Right lobe of liver (tissue), 4 donors: ENCODE data around the gene LONRF2.

Experiments
- POLR2A ChIP-seq: fragments of 450-650 bp; IDR thresholded peaks from one replicate; pipeline ENCODE4 v1.6.1; 2017; ENCODE audit warnings: antibody characterized with exemption, mild to moderate bottlenecking
- TF ChIP-seq, protein P1 (sequence below), 4 donors: fragments of 200-600 bp in 3 of 4; fragments of 450-650 bp in 1 of 4; IDR thresholded peaks; one replicate each; pipeline versions ENCODE4 v1.5.1 to v1.8.0; 2016 to 2022; ENCODE audit warnings: antibody characterized with exemption in 4 of 4, mild to moderate bottlenecking in 2 of 4
- donor health status: DM: no; HTN: no; CAD: no.
- donor health status: DM: no; HTN: no; CAD: no.
- donor health status: DM: no; HTN: yes; CAD: no.

DNA sequence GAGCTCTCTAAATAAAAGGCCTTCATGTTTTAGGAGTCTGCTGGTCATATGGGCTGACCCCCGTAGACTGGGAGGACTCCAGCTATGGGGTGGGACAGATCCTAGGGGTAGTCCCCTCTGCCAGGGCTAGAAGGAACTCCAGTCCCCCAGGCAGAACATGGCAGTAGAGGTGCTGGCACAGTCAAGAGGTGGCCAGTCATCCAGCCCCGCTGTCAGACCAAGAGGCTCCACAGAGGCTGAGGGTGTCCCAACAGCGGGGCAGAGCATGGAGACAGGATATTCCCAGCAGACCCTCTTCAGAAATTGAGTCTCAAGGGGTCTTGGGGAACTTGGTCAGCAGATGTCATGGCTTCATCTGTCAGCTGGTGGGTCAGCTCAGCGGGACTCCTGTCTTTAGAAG is 76.6 kb downstream of the LONRF2 start:
- TF ChIP-seq, protein P1, sequence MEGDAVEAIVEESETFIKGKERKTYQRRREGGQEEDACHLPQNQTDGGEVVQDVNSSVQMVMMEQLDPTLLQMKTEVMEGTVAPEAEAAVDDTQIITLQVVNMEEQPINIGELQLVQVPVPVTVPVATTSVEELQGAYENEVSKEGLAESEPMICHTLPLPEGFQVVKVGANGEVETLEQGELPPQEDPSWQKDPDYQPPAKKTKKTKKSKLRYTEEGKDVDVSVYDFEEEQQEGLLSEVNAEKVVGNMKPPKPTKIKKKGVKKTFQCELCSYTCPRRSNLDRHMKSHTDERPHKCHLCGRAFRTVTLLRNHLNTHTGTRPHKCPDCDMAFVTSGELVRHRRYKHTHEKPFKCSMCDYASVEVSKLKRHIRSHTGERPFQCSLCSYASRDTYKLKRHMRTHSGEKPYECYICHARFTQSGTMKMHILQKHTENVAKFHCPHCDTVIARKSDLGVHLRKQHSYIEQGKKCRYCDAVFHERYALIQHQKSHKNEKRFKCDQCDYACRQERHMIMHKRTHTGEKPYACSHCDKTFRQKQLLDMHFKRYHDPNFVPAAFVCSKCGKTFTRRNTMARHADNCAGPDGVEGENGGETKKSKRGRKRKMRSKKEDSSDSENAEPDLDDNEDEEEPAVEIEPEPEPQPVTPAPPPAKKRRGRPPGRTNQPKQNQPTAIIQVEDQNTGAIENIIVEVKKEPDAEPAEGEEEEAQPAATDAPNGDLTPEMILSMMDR (IDR thresholded peaks at IDR 0.05): no peak
- TF ChIP-seq POLR2A: no peak
